HepG2 (cell line): ENCODE measurements around the gene MICAL3. TPM values are rescaled to one million over a fixed set of nuclear protein-coding genes. Genes with fewer than 3 reads are reported as not detected.

Source experiments
- KMT2B ChIP-seq: IDR thresholded peaks from 2 replicates; pipeline ENCODE4 v1.6.1; 2016; ENCODE audit warnings: missing genetic modification reagents, missing compliant biosample characterization
- NR2F6 ChIP-seq, 2 experiments: IDR thresholded peaks; 2 replicates each; pipeline ENCODE4 v1.6.1; 2016; ENCODE audit warnings: antibody characterized with exemption in 1 of 2, mild to moderate bottlenecking in 1 of 2
- RORA ChIP-seq: sonication (generic); formaldehyde crosslinking; IDR thresholded peaks from 2 replicates; pipeline ENCODE4 v1.5.0; 2020; ENCODE audit warnings: mild to moderate bottlenecking, missing genetic modification reagents, moderate library complexity
- ZKSCAN8 ChIP-seq: IDR thresholded peaks from 2 replicates; pipeline ENCODE4 v1.6.1; 2016; ENCODE audit warnings: borderline replicate concordance, missing genetic modification reagents, missing compliant biosample characterization
- ZNF430 ChIP-seq: sonication (generic); formaldehyde crosslinking; IDR thresholded peaks from 2 replicates; pipeline ENCODE4 v1.9.0; 2021; ENCODE audit warnings: mild to moderate bottlenecking, missing genetic modification reagents
- ZNF550 ChIP-seq: sonication (generic); formaldehyde crosslinking; IDR thresholded peaks from 2 replicates; pipeline ENCODE4 v1.4.0; 2020; ENCODE audit warnings: mild to moderate bottlenecking, missing genetic modification reagents, borderline replicate concordance
- ZNF616 ChIP-seq: sonication (generic); formaldehyde crosslinking; IDR thresholded peaks from 2 replicates; pipeline ENCODE4 v1.5.0; 2020; ENCODE audit warnings: low read depth, mild to moderate bottlenecking, missing genetic modification reagents
- polyA plus RNA-seq, 8 experiments: library from polyadenylated mRNA; depleted of rRNA in 3 of 8; stranded (reverse) in 7 of 8; unstranded in 1 of 8; fragments of >200 nt; fragmentation: Illumina TruSeq in 4 of 8; extraction: Trizol in 4 of 8; gene quantifications; 2 replicates each; pipeline versions ENCODE4 v1.2.1 to v1.2.3, GENCODE V29; 2011 to 2016; ENCODE audit warnings: low read depth in 4 of 8, missing spikeins in 1 of 8, mixed read lengths in 1 of 8; ENCODE audit not compliant: insufficient read depth in 1 of 8
- total RNA-seq, 5 experiments: library from RNA; depleted of rRNA; stranded (reverse); fragments of >200 nt; fragmentation: Illumina TruSeq; extraction: Trizol; gene quantifications; 2 replicates each; pipeline ENCODE4 v1.2.3, GENCODE V29; 2016; ENCODE audit warnings: low read depth in 1 of 5
- TF ChIP-seq, protein P1 (sequence below): sonication (generic); formaldehyde crosslinking; IDR thresholded peaks from 2 replicates; pipeline ENCODE4 v1.4.0; 2020; ENCODE audit warnings: missing genetic modification reagents
- TF ChIP-seq, protein P2 (sequence below): IDR thresholded peaks from 2 replicates; pipeline ENCODE4 v1.6.1; 2016
- TF ChIP-seq, protein P3 (sequence below): sonication (generic); formaldehyde crosslinking; IDR thresholded peaks from 2 replicates; pipeline ENCODE4 v1.4.0; 2020; ENCODE audit warnings: low read depth, mild to moderate bottlenecking, missing genetic modification reagents
- TF ChIP-seq, protein P4 (sequence below): sonication (generic); formaldehyde crosslinking; IDR thresholded peaks from 2 replicates; pipeline ENCODE4 v1.9.0; 2021; ENCODE audit warnings: missing genetic modification reagents, borderline replicate concordance
- TF ChIP-seq, protein P5 (sequence below): sonication (generic); formaldehyde crosslinking; conservative IDR thresholded peaks from 2 replicates; pipeline ENCODE4 v1.8.0; 2022; ENCODE audit warnings: mild to moderate bottlenecking, moderate library complexity, missing genetic modification reagents
- TF ChIP-seq, protein P6 (sequence below): sonication (generic); formaldehyde crosslinking; conservative IDR thresholded peaks from 2 replicates; pipeline ENCODE4 v1.8.1; 2023; ENCODE audit warnings: missing genetic modification reagents

MICAL3 gene
- total and polyA plus RNA-seq, 2 of the 13 experiments (the other 11 are each of a cell fraction or from before 2014, with no cell fraction given): 5.3 to 12.5 TPM

DNA sequence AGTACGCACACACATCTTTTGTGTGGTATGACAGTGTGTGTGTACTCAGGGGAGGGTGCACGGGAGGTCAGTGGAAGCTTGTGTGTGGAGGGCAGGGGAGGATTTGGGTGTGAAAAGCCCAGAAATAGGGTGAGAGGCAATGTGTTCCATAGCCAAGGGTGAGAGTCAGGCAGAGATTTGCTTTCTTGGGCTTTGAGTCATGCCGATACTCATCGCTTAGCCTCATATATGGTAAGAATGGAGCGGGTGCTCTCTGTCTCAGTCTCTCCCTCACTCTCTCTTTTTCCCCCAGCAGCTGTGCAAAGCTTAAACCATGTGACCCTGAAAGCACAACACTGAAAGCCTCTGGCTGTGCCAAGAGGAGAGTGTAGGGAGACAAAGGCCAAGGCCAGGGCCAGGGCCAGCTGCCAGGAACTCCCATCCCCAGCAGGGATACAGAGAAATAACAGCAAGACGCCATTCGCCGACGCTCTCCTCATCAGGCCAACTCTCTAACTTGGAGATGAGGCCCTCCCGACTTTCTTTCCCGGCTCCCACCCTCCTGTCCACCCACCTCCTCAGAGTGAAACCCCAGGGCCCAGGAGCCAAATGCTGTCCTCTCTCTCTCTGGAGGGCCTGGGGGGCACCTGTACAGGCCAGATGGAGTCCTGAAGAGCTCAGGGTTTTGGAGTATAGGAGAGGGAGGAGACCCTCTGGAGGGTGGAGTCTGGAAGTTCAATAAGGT, 20.3 kb upstream of the MICAL3 start (continued):
- TF ChIP-seq, protein P1, sequence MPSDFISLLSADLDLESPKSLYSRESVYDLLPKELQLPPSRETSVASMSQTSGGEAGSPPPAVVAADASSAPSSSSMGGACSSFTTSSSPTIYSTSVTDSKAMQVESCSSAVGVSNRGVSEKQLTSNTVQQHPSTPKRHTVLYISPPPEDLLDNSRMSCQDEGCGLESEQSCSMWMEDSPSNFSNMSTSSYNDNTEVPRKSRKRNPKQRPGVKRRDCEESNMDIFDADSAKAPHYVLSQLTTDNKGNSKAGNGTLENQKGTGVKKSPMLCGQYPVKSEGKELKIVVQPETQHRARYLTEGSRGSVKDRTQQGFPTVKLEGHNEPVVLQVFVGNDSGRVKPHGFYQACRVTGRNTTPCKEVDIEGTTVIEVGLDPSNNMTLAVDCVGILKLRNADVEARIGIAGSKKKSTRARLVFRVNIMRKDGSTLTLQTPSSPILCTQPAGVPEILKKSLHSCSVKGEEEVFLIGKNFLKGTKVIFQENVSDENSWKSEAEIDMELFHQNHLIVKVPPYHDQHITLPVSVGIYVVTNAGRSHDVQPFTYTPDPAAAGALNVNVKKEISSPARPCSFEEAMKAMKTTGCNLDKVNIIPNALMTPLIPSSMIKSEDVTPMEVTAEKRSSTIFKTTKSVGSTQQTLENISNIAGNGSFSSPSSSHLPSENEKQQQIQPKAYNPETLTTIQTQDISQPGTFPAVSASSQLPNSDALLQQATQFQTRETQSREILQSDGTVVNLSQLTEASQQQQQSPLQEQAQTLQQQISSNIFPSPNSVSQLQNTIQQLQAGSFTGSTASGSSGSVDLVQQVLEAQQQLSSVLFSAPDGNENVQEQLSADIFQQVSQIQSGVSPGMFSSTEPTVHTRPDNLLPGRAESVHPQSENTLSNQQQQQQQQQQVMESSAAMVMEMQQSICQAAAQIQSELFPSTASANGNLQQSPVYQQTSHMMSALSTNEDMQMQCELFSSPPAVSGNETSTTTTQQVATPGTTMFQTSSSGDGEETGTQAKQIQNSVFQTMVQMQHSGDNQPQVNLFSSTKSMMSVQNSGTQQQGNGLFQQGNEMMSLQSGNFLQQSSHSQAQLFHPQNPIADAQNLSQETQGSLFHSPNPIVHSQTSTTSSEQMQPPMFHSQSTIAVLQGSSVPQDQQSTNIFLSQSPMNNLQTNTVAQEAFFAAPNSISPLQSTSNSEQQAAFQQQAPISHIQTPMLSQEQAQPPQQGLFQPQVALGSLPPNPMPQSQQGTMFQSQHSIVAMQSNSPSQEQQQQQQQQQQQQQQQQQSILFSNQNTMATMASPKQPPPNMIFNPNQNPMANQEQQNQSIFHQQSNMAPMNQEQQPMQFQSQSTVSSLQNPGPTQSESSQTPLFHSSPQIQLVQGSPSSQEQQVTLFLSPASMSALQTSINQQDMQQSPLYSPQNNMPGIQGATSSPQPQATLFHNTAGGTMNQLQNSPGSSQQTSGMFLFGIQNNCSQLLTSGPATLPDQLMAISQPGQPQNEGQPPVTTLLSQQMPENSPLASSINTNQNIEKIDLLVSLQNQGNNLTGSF (CRISPR knock-in tag): no peak
- TF ChIP-seq ZKSCAN8 (peak; percentile 78; the same call in 1 of the 2 replicates), ZNF550 (CRISPR knock-in tag) (no peak), ZNF430 (CRISPR knock-in tag) (no peak), KMT2B (peak; percentile 61; the same call in 1 of the 2 replicates), RORA (CRISPR knock-in tag) (no peak), ZNF616 (no peak), NR2F6 (IDR thresholded peaks at IDR 0.05) (peak; percentile 95), NR2F6 (CRISPR knock-in tag; IDR thresholded peaks at IDR 0.05) (peak; percentile 97)
- TF ChIP-seq, protein P2, sequence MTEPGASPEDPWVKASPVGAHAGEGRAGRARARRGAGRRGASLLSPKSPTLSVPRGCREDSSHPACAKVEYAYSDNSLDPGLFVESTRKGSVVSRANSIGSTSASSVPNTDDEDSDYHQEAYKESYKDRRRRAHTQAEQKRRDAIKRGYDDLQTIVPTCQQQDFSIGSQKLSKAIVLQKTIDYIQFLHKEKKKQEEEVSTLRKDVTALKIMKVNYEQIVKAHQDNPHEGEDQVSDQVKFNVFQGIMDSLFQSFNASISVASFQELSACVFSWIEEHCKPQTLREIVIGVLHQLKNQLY (CRISPR knock-in tag): peak; percentile 9; the same call in 1 of the 2 replicates
- TF ChIP-seq, protein P3, sequence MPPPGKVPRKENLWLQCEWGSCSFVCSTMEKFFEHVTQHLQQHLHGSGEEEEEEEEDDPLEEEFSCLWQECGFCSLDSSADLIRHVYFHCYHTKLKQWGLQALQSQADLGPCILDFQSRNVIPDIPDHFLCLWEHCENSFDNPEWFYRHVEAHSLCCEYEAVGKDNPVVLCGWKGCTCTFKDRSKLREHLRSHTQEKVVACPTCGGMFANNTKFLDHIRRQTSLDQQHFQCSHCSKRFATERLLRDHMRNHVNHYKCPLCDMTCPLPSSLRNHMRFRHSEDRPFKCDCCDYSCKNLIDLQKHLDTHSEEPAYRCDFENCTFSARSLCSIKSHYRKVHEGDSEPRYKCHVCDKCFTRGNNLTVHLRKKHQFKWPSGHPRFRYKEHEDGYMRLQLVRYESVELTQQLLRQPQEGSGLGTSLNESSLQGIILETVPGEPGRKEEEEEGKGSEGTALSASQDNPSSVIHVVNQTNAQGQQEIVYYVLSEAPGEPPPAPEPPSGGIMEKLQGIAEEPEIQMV (CRISPR knock-in tag): no peak
- TF ChIP-seq, protein P4, sequence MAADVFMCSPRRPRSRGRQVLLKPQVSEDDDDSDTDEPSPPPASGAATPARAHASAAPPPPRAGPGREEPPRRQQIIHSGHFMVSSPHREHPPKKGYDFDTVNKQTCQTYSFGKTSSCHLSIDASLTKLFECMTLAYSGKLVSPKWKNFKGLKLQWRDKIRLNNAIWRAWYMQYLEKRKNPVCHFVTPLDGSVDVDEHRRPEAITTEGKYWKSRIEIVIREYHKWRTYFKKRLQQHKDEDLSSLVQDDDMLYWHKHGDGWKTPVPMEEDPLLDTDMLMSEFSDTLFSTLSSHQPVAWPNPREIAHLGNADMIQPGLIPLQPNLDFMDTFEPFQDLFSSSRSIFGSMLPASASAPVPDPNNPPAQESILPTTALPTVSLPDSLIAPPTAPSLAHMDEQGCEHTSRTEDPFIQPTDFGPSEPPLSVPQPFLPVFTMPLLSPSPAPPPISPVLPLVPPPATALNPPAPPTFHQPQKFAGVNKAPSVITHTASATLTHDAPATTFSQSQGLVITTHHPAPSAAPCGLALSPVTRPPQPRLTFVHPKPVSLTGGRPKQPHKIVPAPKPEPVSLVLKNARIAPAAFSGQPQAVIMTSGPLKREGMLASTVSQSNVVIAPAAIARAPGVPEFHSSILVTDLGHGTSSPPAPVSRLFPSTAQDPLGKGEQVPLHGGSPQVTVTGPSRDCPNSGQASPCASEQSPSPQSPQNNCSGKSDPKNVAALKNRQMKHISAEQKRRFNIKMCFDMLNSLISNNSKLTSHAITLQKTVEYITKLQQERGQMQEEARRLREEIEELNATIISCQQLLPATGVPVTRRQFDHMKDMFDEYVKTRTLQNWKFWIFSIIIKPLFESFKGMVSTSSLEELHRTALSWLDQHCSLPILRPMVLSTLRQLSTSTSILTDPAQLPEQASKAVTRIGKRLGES (CRISPR knock-in tag): no peak
- TF ChIP-seq, protein P5, sequence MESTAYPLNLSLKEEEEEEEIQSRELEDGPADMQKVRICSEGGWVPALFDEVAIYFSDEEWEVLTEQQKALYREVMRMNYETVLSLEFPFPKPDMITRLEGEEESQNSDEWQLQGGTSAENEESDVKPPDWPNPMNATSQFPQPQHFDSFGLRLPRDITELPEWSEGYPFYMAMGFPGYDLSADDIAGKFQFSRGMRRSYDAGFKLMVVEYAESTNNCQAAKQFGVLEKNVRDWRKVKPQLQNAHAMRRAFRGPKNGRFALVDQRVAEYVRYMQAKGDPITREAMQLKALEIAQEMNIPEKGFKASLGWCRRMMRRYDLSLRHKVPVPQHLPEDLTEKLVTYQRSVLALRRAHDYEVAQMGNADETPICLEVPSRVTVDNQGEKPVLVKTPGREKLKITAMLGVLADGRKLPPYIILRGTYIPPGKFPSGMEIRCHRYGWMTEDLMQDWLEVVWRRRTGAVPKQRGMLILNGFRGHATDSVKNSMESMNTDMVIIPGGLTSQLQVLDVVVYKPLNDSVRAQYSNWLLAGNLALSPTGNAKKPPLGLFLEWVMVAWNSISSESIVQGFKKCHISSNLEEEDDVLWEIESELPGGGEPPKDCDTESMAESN (CRISPR knock-in tag): 0 out of 2 replicates have a peak, but pooled peaks have one; percentile 41
- TF ChIP-seq, protein P6, sequence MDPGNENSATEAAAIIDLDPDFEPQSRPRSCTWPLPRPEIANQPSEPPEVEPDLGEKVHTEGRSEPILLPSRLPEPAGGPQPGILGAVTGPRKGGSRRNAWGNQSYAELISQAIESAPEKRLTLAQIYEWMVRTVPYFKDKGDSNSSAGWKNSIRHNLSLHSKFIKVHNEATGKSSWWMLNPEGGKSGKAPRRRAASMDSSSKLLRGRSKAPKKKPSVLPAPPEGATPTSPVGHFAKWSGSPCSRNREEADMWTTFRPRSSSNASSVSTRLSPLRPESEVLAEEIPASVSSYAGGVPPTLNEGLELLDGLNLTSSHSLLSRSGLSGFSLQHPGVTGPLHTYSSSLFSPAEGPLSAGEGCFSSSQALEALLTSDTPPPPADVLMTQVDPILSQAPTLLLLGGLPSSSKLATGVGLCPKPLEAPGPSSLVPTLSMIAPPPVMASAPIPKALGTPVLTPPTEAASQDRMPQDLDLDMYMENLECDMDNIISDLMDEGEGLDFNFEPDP (CRISPR knock-in tag): no peak
